ENCODE data around the gene DCAF11. TPM values are rescaled to one million over a fixed set of nuclear protein-coding genes. Genes with fewer than 3 reads are reported as not detected.
"Not testable (repeated sequence)": the region's sequence is repeated elsewhere in the genome, so short reads cannot be mapped to it uniquely, and the experiment has no call there.

Gene DCAF11
- total RNA-seq, 1 donor from 2014 or later = 84.3 TPM

- POLR2A ChIA-PET = interaction anchor here (1.1 kb wide), 1 partner anchor 141 kb away, joined by 3 read pairs; the partner anchor contains the start of gene TINF2
- ATAC-seq (ENCODE audit: low read depth) = no peak
- H3K4me1 Mint-ChIP-seq = peaks cover 11% of the 10 kb centered on the region
- CTCF ChIA-PET = interaction anchor here (1.0 to 1.1 kb wide), 2 partner anchors 8 to 10 kb away, joined by 4 read pairs; no protein-coding TSS in a partner anchor
- H3K9me3 Mint-ChIP-seq = peaks cover 2% of the 10 kb centered on the region
- no peak overlapping the region for H3K27ac Mint-ChIP-seq
- intact Hi-C loops (cut with micrococcal nuclease) = no loop called here
- H3K4me3 Mint-ChIP-seq = no peak overlapping the region
- no peak for DNase-seq
- H3K27me3 Mint-ChIP-seq = no peaks in the 10 kb centered on the region
- no peak for TF ChIP-seq CTCF (IDR thresholded peaks at IDR 0.05)
- peaks cover 82% of the 10 kb centered on the region for H3K36me3 Mint-ChIP-seq (ENCODE audit: low read depth)
Measured at GRCh38 chr14:24100197-24100981, 14.2 kb upstream of the DCAF11 start.

GRCh38 chr14:24100982-24101494 lies 13.5 kb upstream of the DCAF11 start:
- peaks cover 81% of the 10 kb centered on the region for H3K36me3 Mint-ChIP-seq (ENCODE audit: low read depth)
- POLR2A ChIA-PET = interaction anchor here (1.0 to 1.1 kb wide), 2 partner anchors 9 to 25 kb away, joined by 3 read pairs; no protein-coding TSS in a partner anchor
- H3K27ac Mint-ChIP-seq = no peak overlapping the region
- no peak for ATAC-seq (ENCODE audit: low read depth)
- TF ChIP-seq CTCF (IDR thresholded peaks at IDR 0.05) = no peak
- peaks cover 6% of the 10 kb centered on the region for H3K4me1 Mint-ChIP-seq
- intact Hi-C loops (cut with micrococcal nuclease) = no loop called here
- no peak for DNase-seq
- CTCF ChIA-PET = no interaction called here
- H3K4me3 Mint-ChIP-seq = no peak overlapping the region
- peaks cover 2% of the 10 kb centered on the region for H3K9me3 Mint-ChIP-seq
- H3K27me3 Mint-ChIP-seq = no peaks in the 10 kb centered on the region

DNA sequence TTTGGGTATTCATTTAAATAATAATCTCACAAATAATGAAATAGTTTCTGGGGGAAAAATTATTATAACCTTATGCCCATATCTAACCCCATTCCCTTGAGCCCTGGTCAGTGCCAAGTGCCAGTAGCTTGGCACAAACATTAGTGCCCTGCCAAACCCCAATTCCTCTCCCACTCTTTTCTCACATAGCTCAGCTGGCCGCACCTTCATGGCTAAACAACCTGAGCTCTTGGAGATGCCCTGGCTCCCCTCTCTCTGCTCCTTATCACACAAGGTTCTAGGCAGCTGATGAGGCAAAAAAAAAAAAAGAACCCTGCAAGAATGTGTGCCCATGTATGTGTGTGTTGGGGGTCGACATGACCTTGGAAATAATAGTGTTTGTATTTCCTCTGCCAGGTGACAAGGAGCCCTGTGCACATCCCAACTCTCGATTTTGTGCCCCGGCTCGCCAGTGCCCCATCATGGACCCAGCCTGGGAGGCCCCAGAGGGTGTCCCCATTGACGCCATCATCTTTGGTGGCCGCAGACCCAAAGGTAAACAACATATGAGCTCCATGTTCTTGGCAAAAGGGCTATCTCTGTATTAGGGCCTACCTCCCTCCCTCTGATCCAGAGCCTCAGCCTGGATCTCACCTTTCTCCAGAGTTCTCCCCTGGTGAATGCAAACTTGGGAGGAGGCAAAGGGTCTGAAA lies 12.1 kb upstream of the DCAF11 start:
- no peak for ATAC-seq (ENCODE audit: low read depth)
- no peak for TF ChIP-seq CTCF (IDR thresholded peaks at IDR 0.05)
- ChIA-PET CTCF (interaction anchor here (7.4 kb wide), 1 partner anchor 10 kb away, joined by 137 read pairs; the partner anchor contains the start of gene PCK2), POLR2A (interaction anchor here (0.6 to 9.8 kb wide), 6 partner anchors 8 to 136 kb away, joined by 3 to 115 read pairs (median 4); partner anchors contain the start of genes DCAF11, NRL, PCK2 and PSME2)
- intact Hi-C loops (cut with micrococcal nuclease) = no loop called here
- H3K27ac Mint-ChIP-seq = no peak overlapping the region
- no peaks in the 10 kb centered on the region for H3K27me3 Mint-ChIP-seq
- no peaks in the 10 kb centered on the region for H3K4me1 Mint-ChIP-seq
- H3K4me3 Mint-ChIP-seq = no peak overlapping the region
- DNase-seq = no peak
- H3K9me3 Mint-ChIP-seq = peaks cover 2% of the 10 kb centered on the region
- peaks cover 76% of the 10 kb centered on the region for H3K36me3 Mint-ChIP-seq (ENCODE audit: low read depth)

DNA sequence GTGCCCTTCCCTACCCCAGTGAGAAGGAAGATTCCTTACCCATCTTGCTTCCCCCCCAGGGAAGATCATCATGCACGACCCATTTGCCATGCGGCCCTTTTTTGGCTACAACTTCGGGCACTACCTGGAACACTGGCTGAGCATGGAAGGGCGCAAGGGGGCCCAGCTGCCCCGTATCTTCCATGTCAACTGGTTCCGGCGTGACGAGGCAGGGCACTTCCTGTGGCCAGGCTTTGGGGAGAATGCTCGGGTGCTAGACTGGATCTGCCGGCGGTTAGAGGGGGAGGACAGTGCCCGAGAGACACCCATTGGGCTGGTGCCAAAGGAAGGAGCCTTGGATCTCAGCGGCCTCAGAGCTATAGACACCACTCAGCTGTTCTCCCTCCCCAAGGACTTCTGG lies 11.1 kb upstream of the DCAF11 start:
- H3K4me3 Mint-ChIP-seq = no peak overlapping the region
- no peak for TF ChIP-seq CTCF (IDR thresholded peaks at IDR 0.05)
- peaks cover 67% of the 10 kb centered on the region for H3K36me3 Mint-ChIP-seq (ENCODE audit: low read depth)
- CTCF ChIA-PET = interaction anchor here (7.4 kb wide), 1 partner anchor 11 kb away, joined by 137 read pairs; the partner anchor contains the start of gene PCK2
- H3K4me1 Mint-ChIP-seq = peaks cover 2% of the 10 kb centered on the region
- H3K27me3 Mint-ChIP-seq = no peaks in the 10 kb centered on the region
- H3K27ac Mint-ChIP-seq = no peak overlapping the region
- intact Hi-C loops (cut with micrococcal nuclease) = no loop called here
- H3K9me3 Mint-ChIP-seq = peaks cover 2% of the 10 kb centered on the region
- POLR2A ChIA-PET = interaction anchor here (0.5 to 9.8 kb wide), 4 partner anchors 9 to 65 kb away, joined by 3 to 115 read pairs (median 6); partner anchors contain the start of genes DCAF11, NRL and PCK2
- ATAC-seq (ENCODE audit: low read depth) (no peak), DNase-seq (no peak)

GRCh38 chr14:24105609-24106239 lies 8.9 kb upstream of the DCAF11 start:
- intact Hi-C loops (cut with micrococcal nuclease); H3K27me3 Mint-ChIP-seq; ATAC-seq (ENCODE audit: low read depth); H3K27ac Mint-ChIP-seq; H3K9me3 Mint-ChIP-seq; H3K4me1 Mint-ChIP-seq; DNase-seq; H3K4me3 Mint-ChIP-seq: not testable (repeated sequence)
- H3K36me3 Mint-ChIP-seq (ENCODE audit: low read depth) = peaks cover 46% of the 10 kb centered on the region
- ChIA-PET POLR2A (interaction anchor here (0.9 to 9.8 kb wide), 4 partner anchors 9 to 55 kb away, joined by 4 to 115 read pairs (median 20); partner anchors contain the start of genes DCAF11, IRF9, NRL and PCK2), CTCF (interaction anchor here (1.5 to 7.4 kb wide), 4 partner anchors 13 to 331 kb away, joined by 3 to 137 read pairs (median 66); partner anchors contain the start of genes IRF9 and PCK2)
